Measurements from ENCODE around the gene ZNF831. TPM values are rescaled to one million over a fixed set of nuclear protein-coding genes. Genes with fewer than 3 reads are reported as not detected.

The ZNF831 gene
- polyA plus RNA-seq, 2 donors, result 0.09 to 0.16 TPM

GRCh38 chr20:59153832-59154231, 9.8 kb upstream of the ZNF831 start:
- H3K4me3 ChIP-seq (ENCODE audit: low read depth in 1 of 2, low read length in 2 of 2), result no peak overlapping the region
- no peaks in the 10 kb centered on the region for H3K27me3 ChIP-seq (ENCODE audit: control insufficient read depth in 1 of 2, insufficient read depth in 2 of 2, low read length in 2 of 2)
- H3K4me1 ChIP-seq (ENCODE audit: control insufficient read depth in 2 of 2, insufficient read depth in 2 of 2, low read length in 1 of 2), result peaks cover 12 to 31% of the 10 kb centered on the region in 2 donors
- 80 to 82% methylated on average over 2 of the region's 2 CpGs for WGBS, 2 donors
- no peaks in the 10 kb centered on the region for H3K9me3 ChIP-seq (ENCODE audit: control insufficient read depth in 2 of 2, insufficient read depth in 1 of 2, low read depth in 1 of 2, low read length in 1 of 2)
- no peaks in the 10 kb centered on the region for H3K36me3 ChIP-seq (ENCODE audit: control insufficient read depth in 2 of 2, insufficient read depth in 2 of 2, low read length in 1 of 2)
- H3K27ac ChIP-seq (ENCODE audit: low read depth in 2 of 2, low read length in 1 of 2), result no peak overlapping the region

GRCh38 chr20:59154317-59155013, 9.2 kb upstream of the ZNF831 start:
- WGBS, 2 donors, result 81 to 83% methylated on average over 17 of the region's 17 CpGs
- Histone ChIP-seq H3K4me3 (ENCODE audit: low read depth in 1 of 2, low read length in 2 of 2) (no peak overlapping the region), H3K9me3 (ENCODE audit: control insufficient read depth in 2 of 2, insufficient read depth in 1 of 2, low read depth in 1 of 2, low read length in 1 of 2) (no peaks in the 10 kb centered on the region), H3K27me3 (ENCODE audit: control insufficient read depth in 1 of 2, insufficient read depth in 2 of 2, low read length in 2 of 2) (no peaks in the 10 kb centered on the region), H3K36me3 (ENCODE audit: control insufficient read depth in 2 of 2, insufficient read depth in 2 of 2, low read length in 1 of 2) (no peaks in the 10 kb centered on the region), H3K27ac (ENCODE audit: low read depth in 2 of 2, low read length in 1 of 2) (no peak overlapping the region), H3K4me1 (ENCODE audit: control insufficient read depth in 2 of 2, insufficient read depth in 2 of 2, low read length in 1 of 2) (peaks cover 13 to 31% of the 10 kb centered on the region in 2 donors)

GRCh38 chr20:59157064-59157463, 6.6 kb upstream of the ZNF831 start:
- Histone ChIP-seq H3K4me3 (ENCODE audit: low read depth in 1 of 2, low read length in 2 of 2) (no peak overlapping the region), H3K9me3 (ENCODE audit: control insufficient read depth in 2 of 2, insufficient read depth in 1 of 2, low read depth in 1 of 2, low read length in 1 of 2) (no peaks in the 10 kb centered on the region), H3K27me3 (ENCODE audit: control insufficient read depth in 1 of 2, insufficient read depth in 2 of 2, low read length in 2 of 2) (no peaks in the 10 kb centered on the region), H3K4me1 (ENCODE audit: control insufficient read depth in 2 of 2, insufficient read depth in 2 of 2, low read length in 1 of 2) (peaks cover 11 to 24% of the 10 kb centered on the region in 2 donors), H3K36me3 (ENCODE audit: control insufficient read depth in 2 of 2, insufficient read depth in 2 of 2, low read length in 1 of 2) (no peaks in the 10 kb centered on the region), H3K27ac (ENCODE audit: low read depth in 2 of 2, low read length in 1 of 2) (no peak overlapping the region)
- WGBS, 2 donors, result 75 to 83% methylated on average over 6 of the region's 6 CpGs

- H3K27me3 ChIP-seq (ENCODE audit: control insufficient read depth in 1 of 2, insufficient read depth in 2 of 2, low read length in 2 of 2), result no peaks in the 10 kb centered on the region
- H3K4me1 ChIP-seq (ENCODE audit: control insufficient read depth in 2 of 2, insufficient read depth in 2 of 2, low read length in 1 of 2), result peaks cover 8 to 23% of the 10 kb centered on the region in 2 donors
- no peaks in the 10 kb centered on the region for H3K36me3 ChIP-seq (ENCODE audit: control insufficient read depth in 2 of 2, insufficient read depth in 2 of 2, low read length in 1 of 2)
- H3K27ac ChIP-seq (ENCODE audit: low read depth in 2 of 2, low read length in 1 of 2), result no peak overlapping the region
- H3K9me3 ChIP-seq (ENCODE audit: control insufficient read depth in 2 of 2, insufficient read depth in 1 of 2, low read depth in 1 of 2, low read length in 1 of 2), result no peaks in the 10 kb centered on the region
- H3K4me3 ChIP-seq (ENCODE audit: low read depth in 1 of 2, low read length in 2 of 2), result no peak overlapping the region
Observed at GRCh38 chr20:59157531-59157930, 6.1 kb upstream of the ZNF831 start.

GRCh38 chr20:59157961-59158541, 5.6 kb upstream of the ZNF831 start:
- Histone ChIP-seq H3K36me3 (ENCODE audit: control insufficient read depth in 2 of 2, insufficient read depth in 2 of 2, low read length in 1 of 2) (no peaks in the 10 kb centered on the region), H3K4me3 (ENCODE audit: low read depth in 1 of 2, low read length in 2 of 2) (no peak overlapping the region), H3K27ac (ENCODE audit: low read depth in 2 of 2, low read length in 1 of 2) (no peak overlapping the region), H3K9me3 (ENCODE audit: control insufficient read depth in 2 of 2, insufficient read depth in 1 of 2, low read depth in 1 of 2, low read length in 1 of 2) (no peaks in the 10 kb centered on the region), H3K27me3 (ENCODE audit: control insufficient read depth in 1 of 2, insufficient read depth in 2 of 2, low read length in 2 of 2) (no peaks in the 10 kb centered on the region), H3K4me1 (ENCODE audit: control insufficient read depth in 2 of 2, insufficient read depth in 2 of 2, low read length in 1 of 2) (peaks cover 7 to 18% of the 10 kb centered on the region in 2 donors)
- WGBS, 2 donors, result 30 to 42% methylated on average over 12 of the region's 12 CpGs

- Histone ChIP-seq H3K4me3 (ENCODE audit: low read depth in 1 of 2, low read length in 2 of 2) (no peak overlapping the region), H3K9me3 (ENCODE audit: control insufficient read depth in 2 of 2, insufficient read depth in 1 of 2, low read depth in 1 of 2, low read length in 1 of 2) (no peaks in the 10 kb centered on the region), H3K36me3 (ENCODE audit: control insufficient read depth in 2 of 2, insufficient read depth in 2 of 2, low read length in 1 of 2) (no peaks in the 10 kb centered on the region), H3K27ac (ENCODE audit: low read depth in 2 of 2, low read length in 1 of 2) (no peak overlapping the region), H3K27me3 (ENCODE audit: control insufficient read depth in 1 of 2, insufficient read depth in 2 of 2, low read length in 2 of 2) (no peaks in the 10 kb centered on the region), H3K4me1 (ENCODE audit: control insufficient read depth in 2 of 2, insufficient read depth in 2 of 2, low read length in 1 of 2) (peaks cover 7 to 13% of the 10 kb centered on the region in 2 donors)
- WGBS, 2 donors, result 74 to 81% methylated on average over 6 of the region's 6 CpGs
Observed at GRCh38 chr20:59158673-59159072, 4.9 kb upstream of the ZNF831 start.

- Histone ChIP-seq H3K36me3 (ENCODE audit: control insufficient read depth in 2 of 2, insufficient read depth in 2 of 2, low read length in 1 of 2) (no peaks in the 10 kb centered on the region), H3K27me3 (ENCODE audit: control insufficient read depth in 1 of 2, insufficient read depth in 2 of 2, low read length in 2 of 2) (no peaks in the 10 kb centered on the region), H3K4me3 (ENCODE audit: low read depth in 1 of 2, low read length in 2 of 2) (no peak overlapping the region), H3K27ac (ENCODE audit: low read depth in 2 of 2, low read length in 1 of 2) (no peak overlapping the region), H3K4me1 (ENCODE audit: control insufficient read depth in 2 of 2, insufficient read depth in 2 of 2, low read length in 1 of 2) (peaks cover 7 to 11% of the 10 kb centered on the region in 2 donors), H3K9me3 (ENCODE audit: control insufficient read depth in 2 of 2, insufficient read depth in 1 of 2, low read depth in 1 of 2, low read length in 1 of 2) (no peaks in the 10 kb centered on the region)
- WGBS, 2 donors, result 44 to 71% methylated on average over 3 of the region's 3 CpGs
Observed at GRCh38 chr20:59159091-59159490, 4.5 kb upstream of the ZNF831 start.

GRCh38 chr20:59159493-59160376, 3.9 kb upstream of the ZNF831 start:
- Histone ChIP-seq H3K4me3 (ENCODE audit: low read depth in 1 of 2, low read length in 2 of 2) (no peak overlapping the region), H3K4me1 (ENCODE audit: control insufficient read depth in 2 of 2, insufficient read depth in 2 of 2, low read length in 1 of 2) (peaks cover 7 to 8% of the 10 kb centered on the region in 2 donors), H3K9me3 (ENCODE audit: control insufficient read depth in 2 of 2, insufficient read depth in 1 of 2, low read depth in 1 of 2, low read length in 1 of 2) (no peaks in the 10 kb centered on the region), H3K27me3 (ENCODE audit: control insufficient read depth in 1 of 2, insufficient read depth in 2 of 2, low read length in 2 of 2) (no peaks in the 10 kb centered on the region), H3K27ac (ENCODE audit: low read depth in 2 of 2, low read length in 1 of 2) (peak overlapping the region; percentile 63 to 66), H3K36me3 (ENCODE audit: control insufficient read depth in 2 of 2, insufficient read depth in 2 of 2, low read length in 1 of 2) (no peaks in the 10 kb centered on the region)
- WGBS, 2 donors, result 65 to 68% methylated on average over 18 of the region's 18 CpGs

GRCh38 chr20:59160389-59161115, 3.1 kb upstream of the ZNF831 start:
- H3K4me3 ChIP-seq (ENCODE audit: low read depth in 1 of 2, low read length in 2 of 2), result no peak overlapping the region

More at GRCh38 chr20:59160389-59161115, 3.1 kb upstream of the ZNF831 start:
- H3K27me3 ChIP-seq (ENCODE audit: control insufficient read depth in 1 of 2, insufficient read depth in 2 of 2, low read length in 2 of 2), result no peaks in the 10 kb centered on the region
- no peaks in the 10 kb centered on the region for H3K9me3 ChIP-seq (ENCODE audit: control insufficient read depth in 2 of 2, insufficient read depth in 1 of 2, low read depth in 1 of 2, low read length in 1 of 2)
- H3K36me3 ChIP-seq (ENCODE audit: control insufficient read depth in 2 of 2, insufficient read depth in 2 of 2, low read length in 1 of 2), result no peaks in the 10 kb centered on the region
- peak overlapping the region; percentile 63 to 66 for H3K27ac ChIP-seq (ENCODE audit: low read depth in 2 of 2, low read length in 1 of 2)
- peaks cover 7 to 8% of the 10 kb centered on the region in 2 donors for H3K4me1 ChIP-seq (ENCODE audit: control insufficient read depth in 2 of 2, insufficient read depth in 2 of 2, low read length in 1 of 2)
- WGBS, 2 donors, result 55 to 59% methylated on average over 9 of the region's 9 CpGs
